Osteocyte (in vitro differentiated cells): ENCODE data around the gene NUP37. TPM values are rescaled to one million over a fixed set of nuclear protein-coding genes. Genes with fewer than 3 reads are reported as not detected.
"Not testable (repeated sequence)": the region's sequence is repeated elsewhere in the genome, so short reads cannot be mapped to it uniquely, and the experiment has no call there.

Experiments
- DNase-seq: peaks from one replicate; pipeline ENCODE4 v3.0.0; 2021; ENCODE audit warnings: mixed read lengths; ENCODE audit not compliant: unreplicated experiment; ENCODE audit errors: extremely low spot score
- H3K27ac Mint-ChIP-seq: one replicate; pipeline ENCODE4 v1.8.0; 2021; ENCODE audit warnings: mild to moderate bottlenecking, mixed read lengths; ENCODE audit not compliant: unreplicated experiment
- H3K27me3 Mint-ChIP-seq: one replicate; pipeline ENCODE4 v1.8.0; 2021; ENCODE audit warnings: mixed read lengths; ENCODE audit not compliant: unreplicated experiment
- H3K36me3 Mint-ChIP-seq: one replicate; pipeline ENCODE4 v1.8.0; 2021; ENCODE audit warnings: mixed read lengths; ENCODE audit not compliant: unreplicated experiment
- H3K4me1 Mint-ChIP-seq: one replicate; pipeline ENCODE4 v1.8.0; 2021; ENCODE audit warnings: mixed read lengths; ENCODE audit not compliant: unreplicated experiment
- H3K4me3 Mint-ChIP-seq: one replicate; pipeline ENCODE4 v1.8.0; 2021; ENCODE audit warnings: mild to moderate bottlenecking, moderate library complexity, mixed read lengths; ENCODE audit not compliant: unreplicated experiment
- H3K9me3 Mint-ChIP-seq: one replicate; pipeline ENCODE4 v1.8.0; 2021; ENCODE audit warnings: mixed read lengths; ENCODE audit not compliant: unreplicated experiment
- CTCF ChIP-seq: fragments of 200-600 bp; sonication (generic); IDR thresholded peaks from 2 replicates; pipeline ENCODE4 v1.5.0; 2021; ENCODE audit warnings: antibody characterized with exemption, mild to moderate bottlenecking, moderate library complexity
- total RNA-seq: library from RNA; stranded (reverse); gene quantifications from 2 replicates; pipeline ENCODE4 v1.2.1, GENCODE V29; 2021

NUP37 gene
- total RNA-seq, 1 donor from 2014 or later = 24.6 TPM

DNA sequence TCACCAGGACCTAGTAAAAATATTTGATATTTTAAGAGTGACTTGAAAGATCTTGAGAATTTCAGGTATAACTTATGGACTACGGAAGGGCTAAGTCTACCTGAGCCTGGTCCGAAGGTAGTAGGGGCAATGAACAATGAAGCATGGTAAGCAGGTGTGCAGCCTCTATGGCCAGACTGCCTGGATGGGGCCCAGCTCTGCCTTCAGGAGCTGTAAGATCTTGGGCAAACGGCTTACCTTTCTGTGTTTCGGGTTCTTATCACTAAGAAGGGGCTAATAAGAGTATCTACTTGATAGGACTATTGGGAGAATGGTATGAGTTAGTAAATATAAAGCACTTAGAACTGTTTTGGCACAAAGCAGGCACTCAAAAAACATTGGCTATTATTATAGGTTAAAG is 39.1 kb downstream of the NUP37 start:
- Mint-ChIP-seq H3K4me3 (no peak overlapping the region), H3K36me3 (peaks cover 30% of the 10 kb centered on the region), H3K4me1 (no peaks in the 10 kb centered on the region), H3K27ac (no peak overlapping the region), H3K27me3 (no peaks in the 10 kb centered on the region), H3K9me3 (no peaks in the 10 kb centered on the region)
- DNase-seq = no peak
- no peak for TF ChIP-seq CTCF

GRCh38 chr12:102072092-102072491 is 47.8 kb downstream of the NUP37 start:
- not testable (repeated sequence) for DNase-seq, H3K27ac Mint-ChIP-seq, H3K4me1 Mint-ChIP-seq, H3K9me3 Mint-ChIP-seq, H3K4me3 Mint-ChIP-seq, H3K27me3 Mint-ChIP-seq
- peaks cover 15% of the 10 kb centered on the region for H3K36me3 Mint-ChIP-seq

DNA sequence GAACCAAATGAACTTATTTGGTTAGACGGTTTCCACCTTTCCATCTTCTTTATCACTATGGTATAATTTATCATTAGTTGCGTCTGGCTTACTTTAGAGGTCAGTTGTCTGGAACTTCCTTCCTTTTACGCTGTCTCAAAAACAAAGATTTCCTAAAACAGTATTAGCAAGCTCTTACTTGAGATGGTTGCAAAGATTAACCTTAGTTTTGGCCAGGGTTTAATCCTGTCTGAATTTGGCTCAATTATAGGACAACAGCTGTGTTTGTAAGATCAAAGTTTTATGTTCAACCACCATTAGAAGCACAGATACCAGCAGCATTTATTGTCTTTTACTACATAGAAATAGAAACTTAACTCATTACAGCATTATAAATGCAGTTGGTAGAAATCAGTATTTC is 50.2 kb downstream of the NUP37 start:
- peaks cover 8% of the 10 kb centered on the region for H3K4me1 Mint-ChIP-seq
- no peak for TF ChIP-seq CTCF
- H3K36me3 Mint-ChIP-seq = peaks cover 7% of the 10 kb centered on the region
- no peak overlapping the region for H3K27ac Mint-ChIP-seq
- H3K9me3 Mint-ChIP-seq = no peaks in the 10 kb centered on the region
- H3K4me3 Mint-ChIP-seq = no peak overlapping the region
- no peak for DNase-seq
- H3K27me3 Mint-ChIP-seq = peaks cover 2% of the 10 kb centered on the region

DNA sequence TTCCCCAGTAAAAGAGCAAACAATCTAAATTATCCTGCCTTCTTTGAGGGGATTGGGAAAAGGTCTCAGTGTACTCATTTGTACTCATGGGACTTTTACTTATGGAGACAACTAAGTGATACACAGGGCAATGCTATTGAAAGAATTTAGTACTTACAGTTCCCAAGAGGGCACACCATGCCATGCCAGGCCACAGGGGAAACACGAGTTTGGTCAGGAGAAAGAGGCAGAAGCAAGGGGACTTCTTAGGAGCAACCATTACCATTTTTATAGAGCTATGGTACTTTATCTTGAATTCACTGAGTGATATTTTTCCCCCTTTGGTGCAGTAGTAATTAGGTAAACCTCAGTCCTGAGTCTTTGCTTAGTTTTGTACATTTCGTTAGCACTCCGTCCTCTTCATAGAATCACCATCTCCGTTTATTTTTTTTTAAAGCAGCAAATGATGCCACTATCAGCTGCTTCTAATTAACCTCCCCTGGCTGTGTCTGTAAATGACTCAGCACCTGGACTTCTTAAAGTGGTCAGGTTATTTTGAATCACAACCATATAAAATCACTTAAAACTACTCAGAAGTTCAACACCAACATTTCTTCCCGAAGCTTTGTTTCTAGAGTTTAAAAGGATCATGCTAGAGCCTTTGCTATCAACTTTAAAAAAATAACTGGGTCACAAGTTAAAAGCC is 52.2 kb downstream of the NUP37 start:
- Mint-ChIP-seq H3K27ac (peak overlapping the region; percentile 24), H3K4me3 (no peak overlapping the region), H3K36me3 (no peaks in the 10 kb centered on the region), H3K27me3 (peaks cover 2% of the 10 kb centered on the region), H3K9me3 (no peaks in the 10 kb centered on the region), H3K4me1 (peaks cover 8% of the 10 kb centered on the region)
- no peak for DNase-seq
- no peak for TF ChIP-seq CTCF

DNA sequence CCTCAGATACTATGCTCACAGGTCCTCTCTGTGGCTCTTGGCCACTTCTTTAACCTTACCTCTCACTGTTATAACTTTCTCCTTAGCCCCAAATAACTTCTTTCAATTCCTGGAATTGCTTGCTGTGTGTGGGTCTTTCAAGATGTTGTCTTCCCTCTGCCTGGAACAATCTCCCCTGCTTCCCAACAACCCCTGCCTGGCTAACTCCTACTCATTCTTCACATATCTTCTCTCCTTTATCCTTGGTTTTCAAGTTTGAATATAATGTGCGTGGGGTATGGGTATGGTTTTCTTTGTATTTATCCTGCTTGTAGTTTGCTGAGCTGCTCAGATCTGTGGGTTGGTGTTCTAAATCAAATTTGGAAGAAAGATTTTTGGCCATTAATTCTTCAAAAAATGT is 55.4 kb downstream of the NUP37 start:
- no peak for DNase-seq
- Mint-ChIP-seq H3K27ac (no peak overlapping the region), H3K27me3 (peaks cover 2% of the 10 kb centered on the region), H3K36me3 (peaks cover 4% of the 10 kb centered on the region), H3K9me3 (no peaks in the 10 kb centered on the region), H3K4me1 (peaks cover 16% of the 10 kb centered on the region), H3K4me3 (no peak overlapping the region)
- TF ChIP-seq CTCF = no peak
